ENCODE results near the gene EPHA2.
"Not testable (repeated sequence)": the region's sequence is repeated elsewhere in the genome, so short reads cannot be mapped to it uniquely, and the experiment has no call there.

EPHA2 gene

GRCh38 chr1:16155537-16156410, at the start of gene EPHA2:
EPHA2 (minus strand) TSS chr1:16156069; CDS start chr1:16155932, 137 bp downstream.
- no peak for DNase-seq (ENCODE audit: low spot score)

- no peak for DNase-seq (ENCODE audit: low spot score)
These were observed 49.4 kb upstream of the EPHA2 start for GRCh38 chr1:16205334-16205671.

- DNase-seq (ENCODE audit: low spot score), result peak; percentile 56
These were observed 48.9 kb upstream of the EPHA2 start for GRCh38 chr1:16204634-16205333.

- DNase-seq (ENCODE audit: low spot score), result no peak
These were observed 48.3 kb upstream of the EPHA2 start for GRCh38 chr1:16204216-16204615.

GRCh38 chr1:16203550-16203949, 47.7 kb upstream of the EPHA2 start:
- no peak for DNase-seq (ENCODE audit: low spot score)

- no peak for DNase-seq (ENCODE audit: low spot score)
These were observed 46.7 kb upstream of the EPHA2 start for GRCh38 chr1:16202281-16203210.

GRCh38 chr1:16199700-16200099, 43.8 kb upstream of the EPHA2 start:
- DNase-seq (ENCODE audit: low spot score), result no peak

- DNase-seq (ENCODE audit: low spot score), result no peak
These were observed 43.3 kb upstream of the EPHA2 start for GRCh38 chr1:16199157-16199501.

GRCh38 chr1:16198444-16199156, 42.7 kb upstream of the EPHA2 start:
- DNase-seq (ENCODE audit: low spot score), result no peak

- no peak for DNase-seq (ENCODE audit: low spot score)
These were observed 41.0 kb upstream of the EPHA2 start for GRCh38 chr1:16196874-16197273.

- not testable (repeated sequence) for DNase-seq (ENCODE audit: low spot score)
These were observed 40.3 kb upstream of the EPHA2 start for GRCh38 chr1:16196139-16196538.

GRCh38 chr1:16195518-16195905, 39.6 kb upstream of the EPHA2 start:
- no peak for DNase-seq (ENCODE audit: low spot score)

GRCh38 chr1:16191916-16192546, 36.2 kb upstream of the EPHA2 start:
- no peak for DNase-seq (ENCODE audit: low spot score)

GRCh38 chr1:16191309-16191708, 35.4 kb upstream of the EPHA2 start:
- no peak for DNase-seq (ENCODE audit: low spot score)

- DNase-seq (ENCODE audit: low spot score), result no peak
These were observed 34.2 kb upstream of the EPHA2 start for GRCh38 chr1:16189921-16190621.

GRCh38 chr1:16189003-16189402, 33.1 kb upstream of the EPHA2 start:
- no peak for DNase-seq (ENCODE audit: low spot score)

- peak; percentile 90 for DNase-seq (ENCODE audit: low spot score)
These were observed 32.0 kb upstream of the EPHA2 start for GRCh38 chr1:16187748-16188401.

- DNase-seq (ENCODE audit: low spot score), result no peak
These were observed 30.9 kb upstream of the EPHA2 start for GRCh38 chr1:16186655-16187235.

GRCh38 chr1:16184557-16185303, 28.9 kb upstream of the EPHA2 start:
- DNase-seq (ENCODE audit: low spot score), result no peak
